K562 (cell line): ENCODE data around the gene SCUBE1. TPM values are rescaled to one million over a fixed set of nuclear protein-coding genes. Genes with fewer than 3 reads are reported as not detected.

Source experiments
- ATAC-seq: fragments of 200-7000 bp; cut with Tn5 transposase; 3 replicates; pipeline ENCODE4 v1.9.1; 2020; ENCODE audit warnings: moderate library complexity
- BruUV-seq: library from RNA; stranded (reverse); fragments of 400-500 nt; replicated peaks from 2 replicates; lab custom pipeline; 2021; lab: Mats Ljungman, UMichigan
- CTCF ChIA-PET: fragments of 300-600 bp; formaldehyde crosslinking; extraction: SDS; loops from one replicate; lab custom pipeline; 2021; ENCODE audit warnings: low intra/inter-chr PET ratio; lab: Yijun Ruan, JAX
- POLR2A ChIA-PET: fragments of 300-600, 350-650 bp; sonication (Branson Sonifier 250); formaldehyde crosslinking; extraction: SDS; loops from one replicate; lab custom pipeline; 2021; ENCODE audit warnings: antibody characterized with exemption, inconsistent platforms; lab: Yijun Ruan, JAX
- DNase-seq, 4 experiments: peaks; one replicate each; pipeline versions ENCODE4 v3.0.0 to v3.0.0-alpha.2; 2011 to 2018; ENCODE audit warnings: low spot score in 3 of 4, mixed read lengths in 3 of 4; ENCODE audit errors: extremely low read depth in 1 of 4
- FAIRE-seq: peaks from 2 replicates; lab custom pipeline; 2011; peaks lifted over from hg19 to GRCh38; lab: Jason Lieb, UNC
- H2AFZ ChIP-seq: 2 replicates; pipeline ENCODE4 v1.6.0; 2011; ENCODE audit warnings: low read depth, low read length, control low read depth, inconsistent platforms
- H3K27ac ChIP-seq: fragments of 200-600 bp; 3 replicates; pipeline ENCODE4 v1.8.0; 2011; ENCODE audit warnings: low read depth, mild to moderate bottlenecking, control low read depth, inconsistent platforms, low read length, moderate library complexity, mixed read lengths; ENCODE audit errors: extremely low read depth
- H3K27me3 ChIP-seq, 2 experiments: fragments of 300-600 bp in 1 of 2; 2 replicates in 1 of 2; 3 replicates in 1 of 2; pipeline versions ENCODE4 v1.6.0 to v1.8.0; 2011; ENCODE audit warnings: inconsistent platforms in 2 of 2, low read length in 2 of 2, mild to moderate bottlenecking in 1 of 2, mixed read lengths in 1 of 2, moderate library complexity in 1 of 2; ENCODE audit not compliant: control insufficient read depth in 2 of 2, insufficient read depth in 2 of 2
- H3K36me3 ChIP-seq: fragments of 300-600 bp; 3 replicates; pipeline ENCODE4 v1.8.0; 2011; ENCODE audit warnings: mild to moderate bottlenecking, low read length, inconsistent platforms; ENCODE audit not compliant: control insufficient read depth, insufficient read depth
- H3K4me1 ChIP-seq, 2 experiments: fragments of 200-600 bp in 1 of 2; replicated peaks in 1 of 2; 2 replicates in 1 of 2; 3 replicates in 1 of 2; pipeline versions ENCODE4 v1.5.1 to v1.8.0; 2011; ENCODE audit warnings: inconsistent platforms in 2 of 2, low read length in 2 of 2, mild to moderate bottlenecking in 1 of 2, mixed read lengths in 1 of 2, moderate library complexity in 1 of 2; ENCODE audit not compliant: control insufficient read depth in 2 of 2, insufficient read depth in 2 of 2
- H3K4me2 ChIP-seq: 2 replicates; pipeline ENCODE4 v1.6.1; 2011; ENCODE audit warnings: low read length, control low read depth, inconsistent platforms, mixed read lengths; ENCODE audit not compliant: insufficient read depth
- H3K4me3 ChIP-seq: fragments of 200-600 bp; sonication (generic), shearing (Covaris generic); 2 replicates; pipeline ENCODE4 v1.5.1; 2016; ENCODE audit warnings: control low read depth, inconsistent platforms
- H3K79me2 ChIP-seq: fragments of 200-600 bp; 3 replicates; pipeline ENCODE4 v1.8.0; 2011; ENCODE audit warnings: low read length, inconsistent platforms; ENCODE audit not compliant: control insufficient read depth, insufficient read depth
- H3K9ac ChIP-seq, 2 experiments: 2 replicates each; pipeline versions ENCODE4 v1.6.0 to v1.6.1; 2011; ENCODE audit warnings: low read depth in 2 of 2, low read length in 2 of 2, control low read depth in 1 of 2, inconsistent platforms in 1 of 2, mild to moderate bottlenecking in 1 of 2, mixed read lengths in 1 of 2; ENCODE audit not compliant: insufficient read depth in 1 of 2
- H3K9me1 ChIP-seq: one replicate; pipeline ENCODE4 v1.6.0; 2011; ENCODE audit warnings: inconsistent platforms, mild to moderate bottlenecking, low read length, moderate library complexity; ENCODE audit not compliant: control insufficient read depth, insufficient read depth
- H3K9me3 ChIP-seq: replicated peaks from 2 replicates; pipeline ENCODE4 v1.5.1; 2011; ENCODE audit warnings: low read depth, low read length, inconsistent platforms; ENCODE audit not compliant: control insufficient read depth, insufficient read depth
- H4K20me1 ChIP-seq: replicated peaks from 2 replicates; pipeline ENCODE4 v1.6.1; 2011; ENCODE audit warnings: low read length, inconsistent platforms, mixed read lengths; ENCODE audit not compliant: control insufficient read depth, insufficient read depth
- CHD2 ChIP-seq: IDR thresholded peaks from 2 replicates; pipeline ENCODE4 v1.6.1; 2011; ENCODE audit warnings: low read depth, low read length
- HMG20B ChIP-seq: fragments of 250-450 bp; sonication (Bioruptor Pico); IDR thresholded peaks from 2 replicates; pipeline ENCODE4 v1.5.0; 2021; ENCODE audit warnings: mild to moderate bottlenecking
- MYC ChIP-seq, 2 experiments: fragments of 250-450 bp in 1 of 2; sonication (Bioruptor Pico) in 1 of 2; IDR thresholded peaks; 2 replicates each; pipeline versions ENCODE4 v1.5.1 to v1.6.1; 2012 to 2021; ENCODE audit warnings: low read depth in 2 of 2, borderline replicate concordance in 1 of 2, improper control_type of control experiment in 1 of 2, low read length in 1 of 2, mild to moderate bottlenecking in 1 of 2, moderate library complexity in 1 of 2
- RAD21 ChIP-seq, 2 experiments: fragments of 250-450 bp in 1 of 2; fragments of 450-650 bp in 1 of 2; sonication (Bioruptor Pico) in 1 of 2; formaldehyde crosslinking in 1 of 2; IDR thresholded peaks in 1 of 2; conservative IDR thresholded peaks in 1 of 2; 2 replicates each; pipeline versions ENCODE4 v1.4.0 to v1.8.0; 2020 to 2022; ENCODE audit warnings: mild to moderate bottlenecking in 2 of 2, moderate library complexity in 1 of 2
- SMAD3 ChIP-seq: fragments of 450-650 bp; formaldehyde crosslinking; conservative IDR thresholded peaks from 2 replicates; pipeline ENCODE4 v1.4.0; 2020; ENCODE audit warnings: mild to moderate bottlenecking
- TAF1 ChIP-seq: IDR thresholded peaks from 2 replicates; pipeline ENCODE4 v1.6.1; 2011; ENCODE audit warnings: mild to moderate bottlenecking, low read length, moderate library complexity; ENCODE audit not compliant: insufficient read depth, control insufficient read depth, severe bottlenecking; ENCODE audit errors: extremely low read depth
- TAF9B ChIP-seq: fragments of 450-650 bp; IDR thresholded peaks from 2 replicates; pipeline ENCODE4 v1.6.1; 2018; ENCODE audit warnings: mild to moderate bottlenecking; ENCODE audit not compliant: partially characterized antibody
- ZNF12 ChIP-seq: sonication (generic); formaldehyde crosslinking; IDR thresholded peaks from 2 replicates; pipeline ENCODE4 v1.4.0; 2020; ENCODE audit warnings: mild to moderate bottlenecking, missing genetic modification reagents
- ZNF217 ChIP-seq: sonication (generic); formaldehyde crosslinking; IDR thresholded peaks from 2 replicates; pipeline ENCODE4 v1.8.0; 2022; ENCODE audit warnings: mild to moderate bottlenecking, missing genetic modification reagents
- WGBS: fragments of 100-300 bp; shearing (Covaris generic); methylation state at CpG from one replicate; pipeline ENCODE4 v1.1.6; 2016; ENCODE audit warnings: low coverage, mixed read lengths; ENCODE audit not compliant: insufficient coverage; ENCODE audit errors: missing lambda C conversion rate; 5-methylcytosine and 5-hydroxymethylcytosine counted together
- in situ Hi-C: fragments of 300-500 bp; cut with MboI; formaldehyde crosslinking; loops from 4 replicates; pipeline ENCODE4 v1.15.0; 2018; ENCODE audit warnings: inconsistent platforms, mixed read lengths
- intact Hi-C: fragments of 100-400 bp; cut with micrococcal nuclease; formaldehyde crosslinking; loops from 2 replicates; pipeline ENCODE4 v1.14.2; 2022
- polyA plus RNA-seq, 8 experiments: library from polyadenylated mRNA; depleted of rRNA in 4 of 8; stranded (reverse) in 5 of 8; unstranded in 3 of 8; fragments of >200 nt; fragmentation: Nextera tagmentation in 2 of 8; fragmentation: Illumina TruSeq in 1 of 8; extraction: Ambion mirVana in 2 of 8; extraction: Trizol in 1 of 8; gene quantifications; 2 replicates each; pipeline versions ENCODE4 v1.2.1 to v1.2.3, GENCODE V29; 2011 to 2014; ENCODE audit warnings: inconsistent platforms in 1 of 8, missing spikeins in 1 of 8
- total RNA-seq, 7 experiments: library from RNA; depleted of rRNA in 6 of 7; stranded (reverse); fragments of >200 nt in 6 of 7; fragmentation: Illumina TruSeq in 2 of 7; extraction: Trizol in 2 of 7; gene quantifications; 2 replicates each; pipeline versions ENCODE4 v1.2.1 to v1.2.3, GENCODE V29; 2011 to 2021; ENCODE audit warnings: low replicate concordance in 1 of 7
- TF ChIP-seq, protein P1 (sequence below): sonication (generic); formaldehyde crosslinking; IDR thresholded peaks from 2 replicates; pipeline ENCODE4 v1.9.0; 2022; ENCODE audit warnings: mild to moderate bottlenecking, missing genetic modification reagents
- TF ChIP-seq, protein P2 (sequence below): fragments of 250-450 bp; sonication (Bioruptor Pico); IDR thresholded peaks from 2 replicates; pipeline ENCODE4 v1.5.1; 2021; ENCODE audit warnings: mild to moderate bottlenecking
- TF ChIP-seq, protein P3 (sequence below): fragments of 200-400 bp; formaldehyde crosslinking; IDR thresholded peaks from 2 replicates; pipeline ENCODE4 v1.6.1; 2017; ENCODE audit warnings: mild to moderate bottlenecking, low read depth, low read length, moderate library complexity

SCUBE1 gene
- total and polyA plus RNA-seq, 9 of the 15 experiments (the other 6 are each of a cell fraction or from before 2014, with no cell fraction given) = 0.03 to 0.47 (median 0.29) TPM; not detected in 6

DNA sequence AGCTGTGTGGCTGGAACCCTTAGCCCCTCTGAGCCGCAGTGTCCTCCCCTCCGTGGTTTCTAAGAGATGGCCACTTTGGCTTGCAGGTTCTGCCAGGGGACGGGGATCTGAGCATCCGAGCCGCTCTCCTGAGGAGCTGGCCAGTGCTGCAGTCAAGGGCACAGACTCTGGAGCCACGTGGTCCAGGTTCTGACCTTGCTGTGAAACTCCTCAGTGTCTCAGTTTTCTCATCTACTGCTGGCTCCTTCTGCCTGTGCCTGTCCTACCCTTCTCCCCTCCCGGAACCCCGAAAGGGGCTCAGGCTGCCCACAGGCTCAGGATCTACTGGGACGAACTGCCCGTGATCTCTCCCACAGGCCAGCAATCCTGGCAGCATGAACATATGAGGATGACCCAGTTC, 90.9 kb downstream of the SCUBE1 start:
- no peaks in the 10 kb centered on the region for H3K9me3 ChIP-seq
- DNase-seq (no peak), FAIRE-seq (no peak), ATAC-seq (no peak)
- no peaks in the 10 kb centered on the region for H3K9me1 ChIP-seq
- 0% methylated on average over 5 of the region's 10 CpGs for WGBS
- no peak overlapping the region for H3K4me2 ChIP-seq
- no TSS peak for BruUV-seq
- intact Hi-C loops (no loop called here), in situ Hi-C loops (no loop called here)
- peaks cover 11% of the 10 kb centered on the region; the same call in 1 of the 2 replicates for H4K20me1 ChIP-seq
- no peak overlapping the region for H3K27ac ChIP-seq
- no peak overlapping the region for H3K9ac ChIP-seq
- H3K27me3 ChIP-seq = peaks cover 17 to 88% of the 10 kb centered on the region in 2 experiments
- H3K4me3 ChIP-seq = no peak overlapping the region
- H2AFZ ChIP-seq = no peak overlapping the region
- ChIA-PET CTCF (no interaction called here), POLR2A (no interaction called here)
- H3K79me2 ChIP-seq = no peaks in the 10 kb centered on the region
- H3K36me3 ChIP-seq = no peaks in the 10 kb centered on the region
- H3K4me1 ChIP-seq = no peaks in the 10 kb centered on the region
- TF ChIP-seq CHD2 (no peak), HMG20B (CRISPR knock-in tag) (no peak), ZNF12 (CRISPR knock-in tag) (no peak), SMAD3 (no peak), MYC (IDR thresholded peaks at IDR 0.05; ENCODE audit: low read depth, low read length) (no peak), MYC (CRISPR knock-in tag; IDR thresholded peaks at IDR 0.05; ENCODE audit: borderline replicate concordance, low read depth) (no peak), ZNF217 (no peak), RAD21 (CRISPR knock-in tag; conservative IDR thresholded peaks at IDR 0.05 in 1 of 2, IDR thresholded peaks at IDR 0.05 in 1 of 2) (no peak), TAF9B (no peak), TAF1 (no peak)
- TF ChIP-seq, protein P1, sequence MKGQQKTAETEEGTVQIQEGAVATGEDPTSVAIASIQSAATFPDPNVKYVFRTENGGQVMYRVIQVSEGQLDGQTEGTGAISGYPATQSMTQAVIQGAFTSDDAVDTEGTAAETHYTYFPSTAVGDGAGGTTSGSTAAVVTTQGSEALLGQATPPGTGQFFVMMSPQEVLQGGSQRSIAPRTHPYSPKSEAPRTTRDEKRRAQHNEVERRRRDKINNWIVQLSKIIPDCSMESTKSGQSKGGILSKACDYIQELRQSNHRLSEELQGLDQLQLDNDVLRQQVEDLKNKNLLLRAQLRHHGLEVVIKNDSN = no peak
- TF ChIP-seq, protein P2, sequence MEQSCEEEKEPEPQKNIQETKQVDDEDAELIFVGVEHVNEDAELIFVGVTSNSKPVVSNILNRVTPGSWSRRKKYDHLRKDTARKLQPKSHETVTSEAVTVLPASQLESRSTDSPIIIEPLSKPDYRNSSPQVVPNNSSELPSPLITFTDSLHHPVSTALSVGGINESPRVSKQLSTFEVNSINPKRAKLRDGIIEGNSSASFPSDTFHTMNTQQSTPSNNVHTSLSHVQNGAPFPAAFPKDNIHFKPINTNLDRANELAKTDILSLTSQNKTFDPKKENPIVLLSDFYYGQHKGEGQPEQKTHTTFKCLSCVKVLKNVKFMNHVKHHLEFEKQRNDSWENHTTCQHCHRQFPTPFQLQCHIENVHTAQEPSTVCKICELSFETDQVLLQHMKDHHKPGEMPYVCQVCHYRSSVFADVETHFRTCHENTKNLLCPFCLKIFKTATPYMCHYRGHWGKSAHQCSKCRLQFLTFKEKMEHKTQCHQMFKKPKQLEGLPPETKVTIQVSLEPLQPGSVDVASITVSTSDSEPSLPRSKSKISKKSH (CRISPR knock-in tag) = no peak
- TF ChIP-seq, protein P3, sequence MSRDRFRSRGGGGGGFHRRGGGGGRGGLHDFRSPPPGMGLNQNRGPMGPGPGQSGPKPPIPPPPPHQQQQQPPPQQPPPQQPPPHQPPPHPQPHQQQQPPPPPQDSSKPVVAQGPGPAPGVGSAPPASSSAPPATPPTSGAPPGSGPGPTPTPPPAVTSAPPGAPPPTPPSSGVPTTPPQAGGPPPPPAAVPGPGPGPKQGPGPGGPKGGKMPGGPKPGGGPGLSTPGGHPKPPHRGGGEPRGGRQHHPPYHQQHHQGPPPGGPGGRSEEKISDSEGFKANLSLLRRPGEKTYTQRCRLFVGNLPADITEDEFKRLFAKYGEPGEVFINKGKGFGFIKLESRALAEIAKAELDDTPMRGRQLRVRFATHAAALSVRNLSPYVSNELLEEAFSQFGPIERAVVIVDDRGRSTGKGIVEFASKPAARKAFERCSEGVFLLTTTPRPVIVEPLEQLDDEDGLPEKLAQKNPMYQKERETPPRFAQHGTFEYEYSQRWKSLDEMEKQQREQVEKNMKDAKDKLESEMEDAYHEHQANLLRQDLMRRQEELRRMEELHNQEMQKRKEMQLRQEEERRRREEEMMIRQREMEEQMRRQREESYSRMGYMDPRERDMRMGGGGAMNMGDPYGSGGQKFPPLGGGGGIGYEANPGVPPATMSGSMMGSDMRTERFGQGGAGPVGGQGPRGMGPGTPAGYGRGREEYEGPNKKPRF = no peak
